Neural progenitor cell (in vitro differentiated cells): ENCODE measurements around the gene PTPRG.

ENCODE experiments used
- CTCF ChIP-seq: fragments of 200-600 bp; sonication (generic); IDR thresholded peaks from 2 replicates; pipeline ENCODE4 v1.5.1; 2017; ENCODE audit warnings: antibody characterized with exemption, mild to moderate bottlenecking
- EZH2 ChIP-seq: fragments of 200-600 bp; sonication (generic); IDR thresholded peaks from 2 replicates; pipeline ENCODE4 v1.6.1; 2017; ENCODE audit warnings: antibody characterized with exemption, mild to moderate bottlenecking, moderate library complexity
- EZH2phosphoT487 ChIP-seq: fragments of 200-600 bp; sonication (generic); IDR thresholded peaks from 2 replicates; pipeline ENCODE4 v1.6.1; 2017; ENCODE audit warnings: antibody characterized with exemption

- TF ChIP-seq EZH2phosphoT487 (no peak), CTCF (no peak), EZH2 (no peak)
Measured at GRCh38 chr3:61769266-61769990, 208.1 kb downstream of the PTPRG start.
